SKM-1 treated with dmso at 0.1 percent for 144 hours (cell line): ENCODE measurements around the gene GSTM1.

Experiments
- DNase-seq: peaks from one replicate; lab custom pipeline; 2025; ENCODE audit not compliant: unreplicated experiment; lab: John Stamatoyannopoulos, UW

The GSTM1 gene

GRCh38 chr1:109687641-109688499, at the start of gene GSTM1:
GSTM1 (plus strand) TSS chr1:109687817; CDS start chr1:109687874, 57 bp downstream.
- no peak for DNase-seq

GRCh38 chr1:109639063-109639840, 48.4 kb upstream of the GSTM1 start:
- DNase-seq, result no peak

- no peak for DNase-seq
These were observed 47.8 kb upstream of the GSTM1 start for GRCh38 chr1:109639841-109640184.

DNA sequence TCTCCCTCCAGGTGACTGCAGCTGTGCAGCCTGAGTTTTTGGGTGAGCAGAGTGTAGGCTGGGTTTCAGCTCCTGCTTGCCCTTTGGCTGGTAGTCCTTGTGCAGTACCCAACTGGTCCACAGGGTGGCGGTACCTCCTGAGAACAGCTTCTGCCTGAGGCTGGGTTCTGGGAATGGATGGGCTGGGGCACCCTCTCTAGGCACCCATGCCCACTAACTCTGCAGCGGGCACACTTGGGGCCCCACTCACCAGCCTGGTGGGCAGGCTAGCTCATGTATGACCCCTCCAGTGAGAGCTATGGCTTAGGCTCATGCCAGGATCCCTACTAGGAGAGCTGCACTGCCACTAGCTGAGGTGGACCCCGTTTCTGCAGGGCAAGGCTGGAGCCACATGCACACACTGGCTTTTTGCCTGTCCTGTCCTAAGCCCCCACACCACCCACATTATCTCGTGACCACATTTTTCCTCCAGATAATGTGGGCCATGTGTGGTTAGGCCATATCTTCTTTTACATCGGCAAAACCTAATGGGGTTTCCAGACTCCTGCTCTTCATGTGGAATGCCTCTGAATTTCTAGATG, 47.2 kb upstream of the GSTM1 start:
- peak; percentile 55 for DNase-seq

DNA sequence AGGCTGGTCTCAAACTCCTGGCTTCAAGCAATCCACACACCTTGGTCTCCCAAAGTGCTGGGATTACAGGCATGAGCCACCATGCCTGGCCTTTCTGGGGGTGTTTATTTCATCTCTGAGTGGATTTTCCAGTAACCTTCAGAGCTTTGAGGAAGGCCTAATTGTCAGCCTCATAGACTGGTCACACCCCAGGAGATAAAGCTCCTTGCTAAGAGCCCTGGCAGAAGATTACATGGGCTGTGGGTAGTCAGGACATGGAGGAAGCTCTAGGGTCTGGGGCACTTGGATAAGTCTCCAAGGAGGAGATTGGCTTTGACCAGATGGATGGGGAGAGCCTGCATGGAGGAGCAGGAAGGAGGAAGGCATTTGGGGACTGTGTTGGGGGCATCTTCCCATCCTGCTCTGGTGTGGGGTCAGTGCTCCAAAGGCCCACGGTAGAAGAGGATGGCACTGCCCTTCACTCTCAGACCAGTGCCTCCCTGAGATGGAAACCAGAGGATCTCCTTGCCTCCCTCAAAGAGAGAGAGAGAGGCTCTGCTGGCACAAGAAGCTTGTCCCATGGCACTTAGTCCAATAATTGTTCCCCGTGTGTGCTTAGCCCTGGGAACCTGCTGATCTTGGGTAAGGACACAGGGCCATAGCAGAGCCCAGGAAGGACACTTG, 46.4 kb upstream of the GSTM1 start:
- DNase-seq, result no peak

- no peak for DNase-seq
These were observed 45.8 kb upstream of the GSTM1 start for GRCh38 chr1:109641861-109642260.

GRCh38 chr1:109642626-109643025, 45.0 kb upstream of the GSTM1 start:
- no peak for DNase-seq

DNA sequence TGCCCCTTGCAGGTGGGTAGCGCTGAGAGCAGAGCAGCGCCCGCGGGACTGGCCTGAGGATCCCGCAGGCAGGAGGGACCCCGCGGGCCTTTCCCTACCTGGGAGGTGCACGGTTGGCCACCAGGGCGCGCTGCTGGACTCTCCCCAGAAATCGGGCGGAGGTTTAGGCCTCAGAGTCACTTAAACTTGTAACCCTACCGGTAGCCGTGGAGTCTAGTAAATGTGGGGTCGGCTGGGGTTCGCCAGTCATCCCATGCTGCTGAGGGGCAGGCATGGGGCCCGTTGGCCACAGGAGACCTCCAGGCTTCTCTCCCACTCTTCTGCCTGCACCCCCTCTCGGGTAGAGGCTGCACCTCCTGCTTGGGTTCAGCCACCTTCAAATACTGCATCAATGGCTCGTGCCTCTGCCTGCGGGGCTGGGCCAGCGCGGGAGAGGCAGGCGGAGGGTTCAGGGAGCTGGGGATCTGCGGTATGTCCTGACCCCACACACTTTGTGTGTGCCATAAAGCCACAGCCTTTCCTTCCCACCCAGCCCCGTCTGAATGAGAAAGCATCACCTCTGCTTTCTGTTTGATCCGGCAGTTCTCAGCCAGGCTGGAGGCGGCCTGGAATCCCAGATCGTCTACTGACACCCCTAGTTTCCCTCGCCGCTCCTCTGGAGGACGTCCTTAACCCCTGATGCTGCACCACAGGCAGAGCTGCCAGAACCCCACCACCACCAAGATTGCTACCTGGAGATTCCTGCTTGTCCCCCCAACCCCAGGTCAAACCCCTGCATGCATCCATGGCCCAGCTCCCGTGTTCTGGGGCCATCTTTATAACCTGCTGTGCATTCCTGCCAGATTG, 44.0 kb upstream of the GSTM1 start:
- peak; percentile 75 for DNase-seq

GRCh38 chr1:109644670-109645069, 42.9 kb upstream of the GSTM1 start:
- DNase-seq, result no peak

GRCh38 chr1:109649491-109649914, 38.1 kb upstream of the GSTM1 start:
- DNase-seq, result no peak

DNA sequence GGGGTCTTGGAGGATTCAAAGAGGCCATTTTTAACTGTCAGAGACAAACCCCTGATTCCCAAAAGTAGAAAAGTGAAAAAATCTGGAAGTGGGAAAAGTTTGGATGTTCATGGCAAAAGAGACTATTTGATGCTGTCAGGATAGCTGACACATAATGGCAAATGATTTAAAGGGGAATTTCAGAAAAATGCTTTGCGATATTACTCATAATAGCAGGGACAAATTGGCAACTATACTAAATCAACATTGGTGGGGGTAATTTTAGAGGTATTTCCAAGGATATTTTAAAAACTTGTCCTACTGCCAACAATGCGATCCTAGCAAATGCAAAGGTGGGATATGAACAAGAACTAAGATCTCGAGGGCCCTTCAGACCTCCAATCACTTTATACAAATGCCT, 37.0 kb upstream of the GSTM1 start:
- DNase-seq, result no peak

DNA sequence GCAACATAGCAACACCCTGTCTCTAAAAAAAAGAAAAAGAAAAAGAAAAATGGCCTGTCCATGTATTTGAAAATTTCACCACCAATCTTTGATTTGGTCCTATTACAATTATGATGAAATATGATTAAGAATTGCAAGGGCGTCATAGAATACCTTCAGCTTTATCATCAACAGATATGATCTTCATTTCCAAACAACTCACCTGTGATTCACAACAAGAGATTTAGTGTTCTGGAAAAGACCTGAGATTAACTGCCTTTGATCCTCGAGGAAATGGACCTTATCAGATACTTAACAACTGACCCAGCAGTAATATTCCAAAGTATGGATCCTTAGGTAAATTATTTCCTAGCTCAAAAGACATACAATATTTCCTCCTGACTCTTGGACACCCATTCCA, 35.2 kb upstream of the GSTM1 start:
- DNase-seq, result no peak

DNA sequence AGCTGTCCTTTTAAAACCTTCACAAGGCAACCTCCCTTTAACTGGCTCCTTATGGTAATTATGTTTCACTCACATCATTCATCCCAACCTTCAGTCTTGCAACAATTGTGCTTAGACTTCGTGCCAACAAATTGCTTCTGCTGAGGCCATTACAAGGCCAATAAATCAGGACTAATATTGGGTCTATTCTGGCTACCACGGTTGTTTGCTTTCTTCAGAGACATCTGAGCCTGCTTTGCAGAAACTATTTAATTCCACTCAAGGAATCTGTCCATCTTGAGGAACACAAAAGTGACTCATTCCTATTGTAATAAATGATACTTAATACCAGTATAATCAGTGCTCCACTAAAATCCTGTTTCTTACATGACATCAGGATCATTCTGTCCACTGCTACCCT, 34.3 kb upstream of the GSTM1 start:
- no peak for DNase-seq

DNA sequence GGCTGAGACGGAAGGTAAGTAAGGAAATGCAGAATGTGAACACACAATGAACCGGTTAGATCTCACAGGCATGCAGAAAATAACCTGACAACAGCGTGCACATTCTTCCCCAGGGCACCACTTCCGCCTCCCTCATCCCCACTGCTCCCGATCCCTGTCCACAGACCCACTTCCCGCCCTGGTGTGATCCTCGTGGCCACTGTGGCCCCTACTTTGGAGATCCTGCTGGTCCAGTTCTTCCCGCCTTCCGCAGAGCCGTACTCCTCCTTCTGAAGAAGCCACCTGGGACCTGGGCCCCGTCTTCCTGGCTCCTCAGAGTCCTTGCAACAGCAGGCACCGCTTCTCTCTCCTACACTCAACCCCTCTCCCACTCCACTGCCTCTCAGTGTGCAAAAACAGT, 33.1 kb upstream of the GSTM1 start:
- no peak for DNase-seq

DNA sequence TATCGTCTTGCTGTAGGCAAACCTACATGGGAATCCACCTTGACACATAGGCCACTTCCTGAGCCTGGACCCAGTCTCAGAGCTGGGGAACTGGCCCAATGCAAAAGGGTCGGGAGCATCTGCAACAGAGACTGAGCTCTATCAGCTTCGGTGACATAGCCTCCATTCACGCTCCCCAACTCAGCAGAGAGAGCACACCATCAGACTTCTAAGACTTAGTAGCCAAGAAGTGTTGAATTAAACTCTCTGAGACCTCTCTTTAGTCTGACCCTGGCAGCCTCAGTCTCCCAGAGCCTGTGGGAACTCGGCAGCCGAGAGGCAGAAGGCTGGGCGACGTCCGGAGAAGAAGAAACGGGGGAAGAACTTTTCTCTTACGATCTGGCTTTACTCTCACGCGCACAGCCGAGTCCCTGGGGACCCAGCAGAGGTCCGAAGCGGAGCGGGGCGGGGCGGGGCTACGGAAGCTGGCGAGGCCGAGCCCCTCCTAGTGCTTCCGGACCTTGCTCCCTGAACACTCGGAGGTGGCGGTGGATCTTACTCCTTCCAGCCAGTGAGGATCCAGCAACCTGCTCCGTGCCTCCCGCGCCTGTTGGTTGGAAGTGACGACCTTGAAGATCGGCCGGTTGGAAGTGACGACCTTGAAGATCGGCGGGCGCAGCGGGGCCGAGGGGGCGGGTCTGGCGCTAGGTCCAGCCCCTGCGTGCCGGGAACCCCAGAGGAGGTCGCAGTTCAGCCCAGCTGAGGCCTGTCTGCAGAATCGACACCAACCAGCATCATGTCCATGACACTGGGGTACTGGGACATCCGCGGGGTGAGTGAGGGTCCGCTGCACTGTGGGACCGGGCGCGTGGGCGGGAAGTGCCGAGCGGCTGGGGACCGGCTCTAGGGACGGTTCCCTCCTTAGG, 31.8 kb upstream of the GSTM1 start, which contains the start of gene GSTM4:
GSTM4 (plus strand) TSS at position 485 of the 905 bp plus-strand sequence; CDS start at position 776, 291 bp downstream.
- DNase-seq, result peak; percentile 73

- DNase-seq, result no peak
These were observed 30.2 kb upstream of the GSTM1 start for GRCh38 chr1:109657395-109657794.

DNA sequence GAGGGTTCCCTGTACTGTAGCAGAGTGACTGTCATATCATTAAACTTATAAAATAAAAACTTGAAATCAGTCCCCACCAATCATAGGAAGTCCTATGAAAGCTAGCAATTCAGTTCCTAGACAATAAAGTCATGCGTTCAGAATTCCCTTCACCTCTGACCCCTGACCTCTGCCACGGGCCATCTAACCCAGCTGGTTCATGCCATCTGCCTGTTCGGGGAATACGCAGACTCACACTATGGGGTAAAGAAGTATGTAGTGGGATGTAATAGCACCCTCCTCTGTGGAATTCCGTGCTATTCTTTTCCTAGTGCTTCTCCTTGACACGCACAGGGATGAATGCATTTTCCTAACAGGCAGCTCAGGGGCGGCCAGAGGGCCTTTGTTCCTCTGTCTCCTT, 29.6 kb upstream of the GSTM1 start:
- no peak for DNase-seq

DNA sequence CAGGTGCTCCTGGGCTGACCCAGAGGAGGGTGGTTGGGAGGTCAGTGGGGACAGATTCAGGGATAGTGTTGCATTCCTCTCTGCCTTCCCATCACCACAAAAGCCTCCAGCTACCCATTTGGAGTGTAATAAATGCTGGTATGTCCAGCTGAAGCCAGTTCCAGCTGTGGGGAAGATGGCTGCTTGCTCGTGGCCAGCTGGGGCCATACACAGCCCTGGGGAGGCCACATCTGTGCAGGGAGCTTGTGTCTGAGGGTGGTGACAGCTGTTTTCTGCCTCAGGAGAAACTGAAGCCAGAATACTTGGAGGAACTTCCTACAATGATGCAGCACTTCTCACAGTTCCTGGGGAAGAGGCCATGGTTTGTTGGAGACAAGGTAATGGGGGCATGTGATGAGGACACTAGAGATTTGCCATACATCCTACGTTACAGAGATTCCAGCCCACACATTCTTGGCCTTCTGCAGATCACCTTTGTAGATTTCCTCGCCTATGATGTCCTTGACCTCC, 29.0 kb upstream of the GSTM1 start:
- DNase-seq, result no peak

DNA sequence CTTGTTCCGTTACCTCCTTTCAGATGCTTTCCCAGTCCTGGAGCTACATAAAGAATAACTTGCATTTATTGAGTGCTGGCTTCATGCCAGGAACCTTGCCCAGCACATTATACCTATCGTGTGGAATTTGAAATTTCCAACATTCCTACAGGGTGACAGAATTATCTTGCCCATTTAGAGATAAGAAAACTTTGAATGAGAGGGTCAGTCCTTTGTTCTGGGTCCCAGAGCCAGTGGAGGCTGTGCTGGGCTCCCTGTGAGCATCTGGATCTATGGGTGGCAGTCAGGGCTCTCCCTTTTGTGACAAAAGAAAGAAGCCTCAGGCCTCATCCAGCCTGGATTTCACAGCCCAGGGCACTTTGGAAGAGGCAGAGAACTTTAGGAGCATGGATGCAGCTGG, 28.5 kb upstream of the GSTM1 start:
- no peak for DNase-seq
